HEK293 (cell line): ENCODE data around the gene SCOC.

Experiments used
- CTCF ChIA-PET: fragments of 350-600 bp; formaldehyde crosslinking; extraction: SDS; loops from one replicate; lab custom pipeline; 2021; ENCODE audit warnings: antibody characterized with exemption; lab: Yijun Ruan, JAX
- POLR2A ChIA-PET: fragments of 300-600 bp; formaldehyde crosslinking; extraction: SDS; loops from one replicate; lab custom pipeline; 2020; ENCODE audit warnings: antibody characterized with exemption, inconsistent platforms; lab: Yijun Ruan, JAX
- H3K27ac ChIP-seq: fragments of 200-500 bp; sonication (Bioruptor generic); 2 replicates; pipeline ENCODE4 v1.5.1; 2014; ENCODE audit warnings: low read depth, low read length, control low read depth, inconsistent platforms; ENCODE audit errors: extremely low read depth
- H3K36me3 ChIP-seq, 2 experiments: fragments of 200-500 bp in 1 of 2; sonication (Bioruptor generic) in 1 of 2; 1 replicate in 1 of 2; 2 replicates in 1 of 2; pipeline ENCODE4 v1.5.1; 2014 to 2017; ENCODE audit warnings: inconsistent platforms in 2 of 2, low read length in 2 of 2; ENCODE audit not compliant: control insufficient read depth in 2 of 2, insufficient read depth in 1 of 2
- H3K4me1 ChIP-seq: fragments of 200-500 bp; sonication (Bioruptor generic); 2 replicates; pipeline ENCODE4 v1.5.1; 2014; ENCODE audit warnings: mild to moderate bottlenecking, low read length, inconsistent platforms; ENCODE audit not compliant: control insufficient read depth, insufficient read depth
- H3K4me3 ChIP-seq: 2 replicates; pipeline ENCODE4 v1.5.1; 2011; ENCODE audit warnings: low read depth, mild to moderate bottlenecking, control low read depth, low read length, moderate library complexity
- H3K9me3 ChIP-seq: fragments of 200-500 bp; sonication (Bioruptor generic); 2 replicates; pipeline ENCODE4 v1.5.1; 2014; ENCODE audit warnings: low read depth, low read length, inconsistent platforms; ENCODE audit not compliant: control insufficient read depth, insufficient read depth
- EGR2 ChIP-seq: fragments of 450-650 bp; formaldehyde crosslinking; IDR thresholded peaks from 2 replicates; pipeline ENCODE4 v1.5.1; 2016; ENCODE audit warnings: low read depth, missing biosample characterization, missing genetic modification characterization
- MEIS1 ChIP-seq: sonication (generic); formaldehyde crosslinking; IDR thresholded peaks from 2 replicates; pipeline ENCODE4 v1.8.1; 2022; ENCODE audit warnings: missing genetic modification reagents, mild to moderate bottlenecking, borderline replicate concordance
- ZBTB1 ChIP-seq: fragments of 450-650 bp; formaldehyde crosslinking; IDR thresholded peaks from 2 replicates; pipeline ENCODE4 v1.5.1; 2016; ENCODE audit warnings: missing biosample characterization, missing genetic modification characterization
- ZNF19 ChIP-seq: fragments of 450-650 bp; formaldehyde crosslinking; IDR thresholded peaks from 2 replicates; pipeline ENCODE4; 2016; ENCODE audit warnings: missing biosample characterization, missing genetic modification characterization, low read depth
- ZNF214 ChIP-seq: fragments of 450-650 bp; formaldehyde crosslinking; IDR thresholded peaks from 2 replicates; pipeline ENCODE4 v1.5.1; 2017; ENCODE audit warnings: missing biosample characterization, mild to moderate bottlenecking, missing genetic modification characterization, borderline replicate concordance
- ZNF266 ChIP-seq: fragments of 450-650 bp; formaldehyde crosslinking; IDR thresholded peaks from 2 replicates; pipeline ENCODE4 v1.5.1; 2016; ENCODE audit warnings: missing biosample characterization, missing genetic modification characterization, low read depth
- ZNF394 ChIP-seq: fragments of 450-650 bp; formaldehyde crosslinking; IDR thresholded peaks from 2 replicates; pipeline ENCODE4 v1.5.1; 2016; ENCODE audit warnings: missing biosample characterization, missing genetic modification characterization, mild to moderate bottlenecking, moderate library complexity, borderline replicate concordance
- ZNF423 ChIP-seq: fragments of 450-650 bp; formaldehyde crosslinking; IDR thresholded peaks from 2 replicates; pipeline ENCODE4 v1.5.1; 2016; ENCODE audit warnings: missing biosample characterization, missing genetic modification characterization
- ZNF426 ChIP-seq: fragments of 450-650 bp; formaldehyde crosslinking; IDR thresholded peaks from 2 replicates; pipeline ENCODE4 v1.5.1; 2017; ENCODE audit warnings: missing biosample characterization, missing genetic modification characterization, mild to moderate bottlenecking, inconsistent platforms, moderate library complexity
- ZNF521 ChIP-seq: fragments of 450-650 bp; formaldehyde crosslinking; IDR thresholded peaks from 2 replicates; pipeline ENCODE4 v1.5.1; 2017; ENCODE audit warnings: missing biosample characterization, mild to moderate bottlenecking, missing genetic modification characterization
- ZNF561 ChIP-seq: fragments of 450-650 bp; IDR thresholded peaks from 2 replicates; pipeline ENCODE4 v1.5.1; 2018; ENCODE audit warnings: missing biosample characterization, missing genetic modification characterization, borderline replicate concordance
- ZNF571 ChIP-seq: fragments of 450-650 bp; formaldehyde crosslinking; IDR thresholded peaks from 2 replicates; pipeline ENCODE4 v1.5.0; 2017; ENCODE audit warnings: missing biosample characterization, missing genetic modification characterization
- ZNF664 ChIP-seq: fragments of 450-650 bp; formaldehyde crosslinking; IDR thresholded peaks from 2 replicates; pipeline ENCODE4 v1.5.1; 2016; ENCODE audit warnings: missing biosample characterization, missing genetic modification characterization
- ZNF670 ChIP-seq: fragments of 450-650 bp; formaldehyde crosslinking; IDR thresholded peaks from 2 replicates; pipeline ENCODE4 v1.5.1; 2016; ENCODE audit warnings: missing biosample characterization, missing genetic modification characterization, low read depth
- ZNF707 ChIP-seq: fragments of 450-650 bp; formaldehyde crosslinking; IDR thresholded peaks from 2 replicates; pipeline ENCODE4 v1.5.1; 2016; ENCODE audit warnings: missing biosample characterization, missing genetic modification characterization
- ZNF792 ChIP-seq: fragments of 450-650 bp; formaldehyde crosslinking; IDR thresholded peaks from 2 replicates; pipeline ENCODE4 v1.5.1; 2016; ENCODE audit warnings: missing biosample characterization, missing genetic modification characterization
- ZNF843 ChIP-seq: fragments of 450-650 bp; formaldehyde crosslinking; IDR thresholded peaks from 2 replicates; pipeline ENCODE4 v1.5.1; 2016; ENCODE audit warnings: missing biosample characterization, missing genetic modification characterization
- TF ChIP-seq, protein P1 (sequence below): fragments of 450-650 bp; formaldehyde crosslinking; IDR thresholded peaks from 2 replicates; pipeline ENCODE4 v1.5.1; 2016; ENCODE audit warnings: missing biosample characterization, missing genetic modification characterization
- TF ChIP-seq, protein P2 (sequence below): fragments of 450-650 bp; formaldehyde crosslinking; IDR thresholded peaks from 2 replicates; pipeline ENCODE4 v1.5.1; 2016; ENCODE audit warnings: missing biosample characterization, missing genetic modification characterization
- TF ChIP-seq, protein P3 (sequence below): fragments of 450-650 bp; formaldehyde crosslinking; IDR thresholded peaks from 2 replicates; pipeline ENCODE4 v1.5.1; 2017; ENCODE audit warnings: missing biosample characterization, missing genetic modification characterization
- TF ChIP-seq, protein P4 (sequence below): fragments of 450-650 bp; IDR thresholded peaks from 2 replicates; pipeline ENCODE4 v1.5.1; 2018; ENCODE audit warnings: missing biosample characterization, missing genetic modification characterization
- TF ChIP-seq, protein P5 (sequence below): fragments of 450-650 bp; formaldehyde crosslinking; IDR thresholded peaks from 2 replicates; pipeline ENCODE4 v1.5.1; 2016; ENCODE audit warnings: missing biosample characterization, missing genetic modification characterization

The SCOC gene

DNA sequence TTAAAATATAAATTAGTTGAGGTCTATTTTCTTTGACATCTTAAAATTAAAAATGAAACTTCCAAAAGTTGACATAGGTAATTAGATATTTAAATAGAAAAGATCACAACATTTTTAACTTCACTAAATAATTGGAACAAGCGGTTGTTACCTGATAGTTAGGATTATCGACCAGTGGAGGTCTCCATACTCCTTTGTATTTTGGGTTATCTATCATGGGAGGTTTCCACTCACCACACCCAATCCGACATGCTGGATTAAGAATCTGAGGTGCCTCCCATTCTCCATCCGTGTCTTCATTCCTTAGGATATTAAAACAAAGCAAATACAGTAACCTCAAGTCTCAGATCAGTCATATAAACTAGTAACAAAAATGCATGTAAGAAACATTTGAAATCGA lies 22.2 kb downstream of the SCOC start:
- H3K9me3 ChIP-seq: no peaks in the 10 kb centered on the region
- no peak overlapping the region for H3K4me3 ChIP-seq
- ChIA-PET POLR2A (no interaction called here), CTCF (interaction anchor here (0.6 kb wide), 1 partner anchor 138 kb away, joined by 3 read pairs; no protein-coding TSS in a partner anchor)
- H3K36me3 ChIP-seq: 0 out of 3 replicates have a peak, but pooled peaks cover 0 to 3% of the 10 kb centered on the region in 2 experiments
- no peaks in the 10 kb centered on the region for H3K4me1 ChIP-seq
- no peak overlapping the region for H3K27ac ChIP-seq
- TF ChIP-seq ZNF426 (tag by site-specific recombination): no peak
- TF ChIP-seq ZBTB1 (tag by site-specific recombination): no peak
- TF ChIP-seq ZNF266 (tag by site-specific recombination): no peak
- no peak for TF ChIP-seq ZNF792 (tag by site-specific recombination)

DNA sequence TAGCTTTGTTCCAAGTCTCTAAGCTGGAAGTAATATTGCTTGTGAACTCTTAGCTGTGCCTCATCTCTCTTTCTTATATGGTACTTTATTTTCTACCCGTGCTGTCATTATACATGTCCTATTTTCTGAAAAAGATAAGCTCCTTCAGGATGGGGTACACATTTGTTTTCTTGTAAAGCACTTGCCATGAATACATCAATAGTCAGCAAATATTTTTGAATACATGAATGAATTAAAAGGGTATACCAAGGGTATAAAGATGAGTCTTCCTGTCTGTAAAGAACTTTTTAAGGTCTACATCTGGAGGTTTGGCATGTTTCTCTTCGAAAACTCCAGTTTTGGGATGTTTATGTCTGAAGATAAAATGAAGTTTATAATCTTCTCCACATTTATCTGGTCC lies 26.7 kb downstream of the SCOC start:
- TF ChIP-seq ZNF423 (tag by site-specific recombination) (no peak), ZNF843 (tag by site-specific recombination) (no peak), ZNF707 (tag by site-specific recombination) (no peak), EGR2 (tag by site-specific recombination) (no peak), ZNF214 (tag by site-specific recombination) (no peak), ZNF19 (tag by site-specific recombination) (no peak)
- TF ChIP-seq, protein P1, sequence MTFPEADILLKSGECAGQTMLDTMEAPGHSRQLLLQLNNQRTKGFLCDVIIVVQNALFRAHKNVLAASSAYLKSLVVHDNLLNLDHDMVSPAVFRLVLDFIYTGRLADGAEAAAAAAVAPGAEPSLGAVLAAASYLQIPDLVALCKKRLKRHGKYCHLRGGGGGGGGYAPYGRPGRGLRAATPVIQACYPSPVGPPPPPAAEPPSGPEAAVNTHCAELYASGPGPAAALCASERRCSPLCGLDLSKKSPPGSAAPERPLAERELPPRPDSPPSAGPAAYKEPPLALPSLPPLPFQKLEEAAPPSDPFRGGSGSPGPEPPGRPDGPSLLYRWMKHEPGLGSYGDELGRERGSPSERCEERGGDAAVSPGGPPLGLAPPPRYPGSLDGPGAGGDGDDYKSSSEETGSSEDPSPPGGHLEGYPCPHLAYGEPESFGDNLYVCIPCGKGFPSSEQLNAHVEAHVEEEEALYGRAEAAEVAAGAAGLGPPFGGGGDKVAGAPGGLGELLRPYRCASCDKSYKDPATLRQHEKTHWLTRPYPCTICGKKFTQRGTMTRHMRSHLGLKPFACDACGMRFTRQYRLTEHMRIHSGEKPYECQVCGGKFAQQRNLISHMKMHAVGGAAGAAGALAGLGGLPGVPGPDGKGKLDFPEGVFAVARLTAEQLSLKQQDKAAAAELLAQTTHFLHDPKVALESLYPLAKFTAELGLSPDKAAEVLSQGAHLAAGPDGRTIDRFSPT: no peak
- TF ChIP-seq, protein P2, sequence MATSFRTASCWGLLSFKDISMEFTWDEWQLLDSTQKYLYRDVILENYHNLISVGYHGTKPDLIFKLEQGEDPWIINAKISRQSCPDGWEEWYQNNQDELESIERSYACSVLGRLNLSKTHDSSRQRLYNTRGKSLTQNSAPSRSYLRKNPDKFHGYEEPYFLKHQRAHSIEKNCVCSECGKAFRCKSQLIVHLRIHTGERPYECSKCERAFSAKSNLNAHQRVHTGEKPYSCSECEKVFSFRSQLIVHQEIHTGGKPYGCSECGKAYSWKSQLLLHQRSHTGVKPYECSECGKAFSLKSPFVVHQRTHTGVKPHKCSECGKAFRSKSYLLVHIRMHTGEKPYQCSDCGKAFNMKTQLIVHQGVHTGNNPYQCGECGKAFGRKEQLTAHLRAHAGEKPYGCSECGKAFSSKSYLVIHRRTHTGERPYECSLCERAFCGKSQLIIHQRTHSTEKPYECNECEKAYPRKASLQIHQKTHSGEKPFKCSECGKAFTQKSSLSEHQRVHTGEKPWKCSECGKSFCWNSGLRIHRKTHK: no peak
- TF ChIP-seq, protein P3, sequence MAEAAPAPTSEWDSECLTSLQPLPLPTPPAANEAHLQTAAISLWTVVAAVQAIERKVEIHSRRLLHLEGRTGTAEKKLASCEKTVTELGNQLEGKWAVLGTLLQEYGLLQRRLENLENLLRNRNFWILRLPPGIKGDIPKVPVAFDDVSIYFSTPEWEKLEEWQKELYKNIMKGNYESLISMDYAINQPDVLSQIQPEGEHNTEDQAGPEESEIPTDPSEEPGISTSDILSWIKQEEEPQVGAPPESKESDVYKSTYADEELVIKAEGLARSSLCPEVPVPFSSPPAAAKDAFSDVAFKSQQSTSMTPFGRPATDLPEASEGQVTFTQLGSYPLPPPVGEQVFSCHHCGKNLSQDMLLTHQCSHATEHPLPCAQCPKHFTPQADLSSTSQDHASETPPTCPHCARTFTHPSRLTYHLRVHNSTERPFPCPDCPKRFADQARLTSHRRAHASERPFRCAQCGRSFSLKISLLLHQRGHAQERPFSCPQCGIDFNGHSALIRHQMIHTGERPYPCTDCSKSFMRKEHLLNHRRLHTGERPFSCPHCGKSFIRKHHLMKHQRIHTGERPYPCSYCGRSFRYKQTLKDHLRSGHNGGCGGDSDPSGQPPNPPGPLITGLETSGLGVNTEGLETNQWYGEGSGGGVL (tag by site-specific recombination): no peak
- TF ChIP-seq, protein P4, sequence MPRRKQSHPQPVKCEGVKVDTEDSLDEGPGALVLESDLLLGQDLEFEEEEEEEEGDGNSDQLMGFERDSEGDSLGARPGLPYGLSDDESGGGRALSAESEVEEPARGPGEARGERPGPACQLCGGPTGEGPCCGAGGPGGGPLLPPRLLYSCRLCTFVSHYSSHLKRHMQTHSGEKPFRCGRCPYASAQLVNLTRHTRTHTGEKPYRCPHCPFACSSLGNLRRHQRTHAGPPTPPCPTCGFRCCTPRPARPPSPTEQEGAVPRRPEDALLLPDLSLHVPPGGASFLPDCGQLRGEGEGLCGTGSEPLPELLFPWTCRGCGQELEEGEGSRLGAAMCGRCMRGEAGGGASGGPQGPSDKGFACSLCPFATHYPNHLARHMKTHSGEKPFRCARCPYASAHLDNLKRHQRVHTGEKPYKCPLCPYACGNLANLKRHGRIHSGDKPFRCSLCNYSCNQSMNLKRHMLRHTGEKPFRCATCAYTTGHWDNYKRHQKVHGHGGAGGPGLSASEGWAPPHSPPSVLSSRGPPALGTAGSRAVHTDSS: no peak
- TF ChIP-seq, all 188 proteins: peak for 0
- CTCF ChIA-PET: interaction anchor here (0.8 to 1.0 kb wide), 2 partner anchors 40 to 209 kb away, joined by 3 read pairs; no protein-coding TSS in a partner anchor
- Histone ChIP-seq H3K9me3 (no peaks in the 10 kb centered on the region), H3K36me3 (no peaks in the 10 kb centered on the region), H3K4me1 (no peaks in the 10 kb centered on the region), H3K27ac (no peak overlapping the region), H3K4me3 (no peak overlapping the region)
- POLR2A ChIA-PET: no interaction called here

DNA sequence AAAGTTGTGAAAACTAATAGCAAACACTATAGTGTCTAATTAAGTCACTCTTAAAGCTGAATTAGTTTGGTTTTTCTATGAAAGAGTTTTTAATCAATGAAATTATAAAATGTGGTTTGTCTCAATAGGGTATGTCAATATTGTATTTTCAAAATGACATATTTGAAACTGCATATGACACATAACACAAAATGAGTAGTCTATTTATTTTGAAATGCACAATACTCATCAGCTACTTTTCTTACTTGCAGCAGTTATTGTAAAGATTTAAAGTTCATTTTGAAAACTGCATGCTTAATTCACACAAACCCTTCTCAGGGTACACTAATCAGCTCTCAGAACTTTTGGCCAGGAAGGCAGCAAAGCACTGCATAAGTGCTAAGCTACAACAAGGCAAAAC lies 32.8 kb downstream of the SCOC start:
- ChIA-PET CTCF (no interaction called here), POLR2A (no interaction called here)
- no peaks in the 10 kb centered on the region for H3K36me3 ChIP-seq
- H3K4me3 ChIP-seq: no peak overlapping the region
- no peaks in the 10 kb centered on the region for H3K4me1 ChIP-seq
- H3K9me3 ChIP-seq: no peaks in the 10 kb centered on the region
- H3K27ac ChIP-seq: no peak overlapping the region
- TF ChIP-seq, protein P5, sequence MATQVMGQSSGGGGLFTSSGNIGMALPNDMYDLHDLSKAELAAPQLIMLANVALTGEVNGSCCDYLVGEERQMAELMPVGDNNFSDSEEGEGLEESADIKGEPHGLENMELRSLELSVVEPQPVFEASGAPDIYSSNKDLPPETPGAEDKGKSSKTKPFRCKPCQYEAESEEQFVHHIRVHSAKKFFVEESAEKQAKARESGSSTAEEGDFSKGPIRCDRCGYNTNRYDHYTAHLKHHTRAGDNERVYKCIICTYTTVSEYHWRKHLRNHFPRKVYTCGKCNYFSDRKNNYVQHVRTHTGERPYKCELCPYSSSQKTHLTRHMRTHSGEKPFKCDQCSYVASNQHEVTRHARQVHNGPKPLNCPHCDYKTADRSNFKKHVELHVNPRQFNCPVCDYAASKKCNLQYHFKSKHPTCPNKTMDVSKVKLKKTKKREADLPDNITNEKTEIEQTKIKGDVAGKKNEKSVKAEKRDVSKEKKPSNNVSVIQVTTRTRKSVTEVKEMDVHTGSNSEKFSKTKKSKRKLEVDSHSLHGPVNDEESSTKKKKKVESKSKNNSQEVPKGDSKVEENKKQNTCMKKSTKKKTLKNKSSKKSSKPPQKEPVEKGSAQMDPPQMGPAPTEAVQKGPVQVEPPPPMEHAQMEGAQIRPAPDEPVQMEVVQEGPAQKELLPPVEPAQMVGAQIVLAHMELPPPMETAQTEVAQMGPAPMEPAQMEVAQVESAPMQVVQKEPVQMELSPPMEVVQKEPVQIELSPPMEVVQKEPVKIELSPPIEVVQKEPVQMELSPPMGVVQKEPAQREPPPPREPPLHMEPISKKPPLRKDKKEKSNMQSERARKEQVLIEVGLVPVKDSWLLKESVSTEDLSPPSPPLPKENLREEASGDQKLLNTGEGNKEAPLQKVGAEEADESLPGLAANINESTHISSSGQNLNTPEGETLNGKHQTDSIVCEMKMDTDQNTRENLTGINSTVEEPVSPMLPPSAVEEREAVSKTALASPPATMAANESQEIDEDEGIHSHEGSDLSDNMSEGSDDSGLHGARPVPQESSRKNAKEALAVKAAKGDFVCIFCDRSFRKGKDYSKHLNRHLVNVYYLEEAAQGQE (tag by site-specific recombination): no peak
- TF ChIP-seq ZNF670 (tag by site-specific recombination) (no peak), ZNF394 (tag by site-specific recombination) (no peak), ZNF571 (no peak), MEIS1 (CRISPR knock-in tag) (no peak), ZNF664 (tag by site-specific recombination) (no peak), ZNF561 (tag by site-specific recombination) (no peak), ZNF521 (tag by site-specific recombination) (no peak)
